WTC11 (cell line): ENCODE results near the gene APOF. TPM values are rescaled to one million over a fixed set of nuclear protein-coding genes. Genes with fewer than 3 reads are reported as not detected.

Source experiments
- ATAC-seq: fragments of 200-7000 bp; cut with Tn5 transposase; 2 replicates; pipeline ENCODE4 v1.10.0; 2021; ENCODE audit warnings: mild to moderate bottlenecking, moderate library complexity
- CTCF ChIA-PET: fragments of 300-600 bp; sonication (Branson Sonifier 250); formaldehyde crosslinking; loops from one replicate; lab custom pipeline; 2021; ENCODE audit warnings: antibody characterized with exemption; lab: Charles Lee
- POLR2A ChIA-PET: fragments of 350-600 bp; sonication (Branson Sonifier 250); formaldehyde crosslinking; loops from one replicate; lab custom pipeline; 2021; ENCODE audit warnings: antibody characterized with exemption; lab: Charles Lee
- DNase-seq: peaks from one replicate; pipeline ENCODE4 v3.0.0; 2021; ENCODE audit warnings: low spot score
- H3K27ac Mint-ChIP-seq: 2 replicates; pipeline ENCODE4 v1.8.0; 2021; ENCODE audit warnings: mixed read lengths
- H3K27me3 Mint-ChIP-seq: 2 replicates; pipeline ENCODE4 v1.8.0; 2021; ENCODE audit warnings: low read depth, mild to moderate bottlenecking, moderate library complexity, mixed read lengths
- H3K36me3 Mint-ChIP-seq: 2 replicates; pipeline ENCODE4 v1.8.0; 2021; ENCODE audit warnings: mixed read lengths
- H3K4me1 Mint-ChIP-seq: 2 replicates; pipeline ENCODE4 v1.8.0; 2022; ENCODE audit warnings: mixed read lengths
- H3K4me3 Mint-ChIP-seq: 2 replicates; pipeline ENCODE4 v1.8.0; 2021; ENCODE audit warnings: mild to moderate bottlenecking, moderate library complexity, mixed read lengths
- H3K9me3 Mint-ChIP-seq: 2 replicates; pipeline ENCODE4 v1.8.0; 2021; ENCODE audit warnings: mixed read lengths
- AR ChIP-seq: fragments of 250-450 bp; sonication (Bioruptor Pico); IDR thresholded peaks from 2 replicates; pipeline ENCODE4 v1.9.0; 2021; ENCODE audit warnings: mild to moderate bottlenecking
- CREB1 ChIP-seq: sonication (generic); formaldehyde crosslinking; IDR thresholded peaks from 2 replicates; pipeline ENCODE4 v1.8.0; 2023; ENCODE audit warnings: mild to moderate bottlenecking, missing genetic modification reagents
- E2F5 ChIP-seq: sonication (generic); formaldehyde crosslinking; IDR thresholded peaks from 2 replicates; pipeline ENCODE4 v1.8.1; 2022; ENCODE audit warnings: mild to moderate bottlenecking, moderate library complexity, missing genetic modification reagents
- ERG ChIP-seq: fragments of 250-450 bp; sonication (Bioruptor Pico); IDR thresholded peaks from 2 replicates; pipeline ENCODE4 v1.8.0; 2021; ENCODE audit warnings: mild to moderate bottlenecking
- IRF2 ChIP-seq: sonication (generic); formaldehyde crosslinking; IDR thresholded peaks from 2 replicates; pipeline ENCODE4 v1.8.0; 2022; ENCODE audit warnings: low read depth, missing genetic modification reagents, borderline replicate concordance
- JAZF1 ChIP-seq: fragments of 250-450 bp; sonication (Bioruptor Pico); IDR thresholded peaks from 2 replicates; pipeline ENCODE4 v1.9.0; 2021; ENCODE audit warnings: moderate library complexity, mild to moderate bottlenecking, inconsistent platforms
- KAT7 ChIP-seq: sonication (generic); formaldehyde crosslinking; IDR thresholded peaks from 2 replicates; pipeline ENCODE4 v1.8.1; 2023; ENCODE audit warnings: missing genetic modification reagents, mild to moderate bottlenecking, borderline replicate concordance
- MLX ChIP-seq: sonication (generic); formaldehyde crosslinking; IDR thresholded peaks from 2 replicates; pipeline ENCODE4 v1.8.1; 2023; ENCODE audit warnings: mild to moderate bottlenecking, missing genetic modification reagents, moderate library complexity
- NR1H2 ChIP-seq: sonication (generic); formaldehyde crosslinking; IDR thresholded peaks from 2 replicates; pipeline ENCODE4 v1.9.0; 2021; ENCODE audit warnings: mild to moderate bottlenecking, moderate library complexity, missing genetic modification reagents
- SMAD4 ChIP-seq: sonication (generic); formaldehyde crosslinking; IDR thresholded peaks from 2 replicates; pipeline ENCODE4 v1.8.0; 2022; ENCODE audit warnings: mild to moderate bottlenecking, missing genetic modification reagents
- SOX15 ChIP-seq: fragments of 250-450 bp; sonication (Bioruptor Pico); IDR thresholded peaks from 2 replicates; pipeline ENCODE4 v1.9.0; 2021; ENCODE audit warnings: mild to moderate bottlenecking
- USF2 ChIP-seq: sonication (generic); formaldehyde crosslinking; IDR thresholded peaks from 2 replicates; pipeline ENCODE4 v1.8.1; 2023; ENCODE audit warnings: mild to moderate bottlenecking, missing genetic modification reagents, moderate library complexity
- ZBTB21 ChIP-seq: sonication (generic); formaldehyde crosslinking; IDR thresholded peaks from 2 replicates; pipeline ENCODE4 v1.8.1; 2023; ENCODE audit warnings: mild to moderate bottlenecking, missing genetic modification reagents, borderline replicate concordance
- ZNF396 ChIP-seq: fragments of 250-450 bp; sonication (Bioruptor Pico); IDR thresholded peaks from 2 replicates; pipeline ENCODE4 v1.8.0; 2021; ENCODE audit warnings: mild to moderate bottlenecking, moderate library complexity, borderline replicate concordance
- ZNF416 ChIP-seq: fragments of 250-450 bp; sonication (Bioruptor Pico); IDR thresholded peaks from 2 replicates; pipeline ENCODE4 v1.9.0; 2021; ENCODE audit warnings: mild to moderate bottlenecking, inconsistent platforms
- ZNF532 ChIP-seq: fragments of 250-450 bp; sonication (Bioruptor Pico); IDR thresholded peaks from 2 replicates; pipeline ENCODE4 v1.9.0; 2021; ENCODE audit warnings: mild to moderate bottlenecking, borderline replicate concordance
- ZNF671 ChIP-seq: fragments of 250-450 bp; sonication (Bioruptor Pico); IDR thresholded peaks from 2 replicates; pipeline ENCODE4 v1.8.0; 2021; ENCODE audit warnings: mild to moderate bottlenecking
- total RNA-seq: library from RNA; stranded (reverse); gene quantifications from 3 replicates; pipeline ENCODE4 v1.2.3, GENCODE V29; 2021

The APOF gene
- total RNA-seq, 1 experiment from 2014 or later: not detected

- no peak for TF ChIP-seq ZNF532 (CRISPR knock-in tag)
- TF ChIP-seq SMAD4 (CRISPR knock-in tag): no peak
- no peak for TF ChIP-seq ZNF671
Measured at GRCh38 chr12:56377989-56378316, 15.3 kb upstream of the APOF start (continued).

GRCh38 chr12:56377310-56377988, 14.8 kb upstream of the APOF start:
- ATAC-seq (peak; percentile 90), DNase-seq (no peak)
- Mint-ChIP-seq H3K27me3 (no peaks in the 10 kb centered on the region; the same call in none of the 2 replicates), H3K4me1 (peaks cover 7% of the 10 kb centered on the region), H3K4me3 (no peak overlapping the region), H3K27ac (peak overlapping the region; percentile 47; the same call in 1 of the 2 replicates), H3K9me3 (peaks cover 15% of the 10 kb centered on the region), H3K36me3 (no peaks in the 10 kb centered on the region)
- ChIA-PET POLR2A (interaction anchor here (1.2 kb wide), 1 partner anchor 18 kb away, joined by 5 read pairs; the partner anchor contains the start of gene STAT2), CTCF (interaction anchor here (0.6 to 3.3 kb wide), 6 partner anchors 11 to 87 kb away, joined by 3 to 17 read pairs (median 4); partner anchors contain the start of genes CNPY2 and STAT2)
- TF ChIP-seq IRF2 (no peak), SOX15 (CRISPR knock-in tag) (no peak), E2F5 (no peak), CREB1 (CRISPR knock-in tag) (no peak), MLX (no peak), ZBTB21 (no peak), AR (CRISPR knock-in tag) (no peak), USF2 (CRISPR knock-in tag) (no peak), ZNF416 (CRISPR knock-in tag) (no peak), KAT7 (no peak), ERG (CRISPR knock-in tag) (no peak), JAZF1 (no peak), NR1H2 (CRISPR knock-in tag) (no peak), ZNF396 (CRISPR knock-in tag) (no peak)
